MCF 10A (cell line): ENCODE measurements around the gene TRAF2. TPM values are rescaled to one million over a fixed set of nuclear protein-coding genes. Genes with fewer than 3 reads are reported as not detected.

Source experiments
- BruUV-seq: library from RNA; stranded (reverse); fragments of 400-500 nt; replicated peaks from 2 replicates; lab custom pipeline; 2021; lab: Mats Ljungman, UMichigan
- CTCF ChIA-PET: fragments of 300-600 bp; sonication (Branson Sonifier 250); formaldehyde crosslinking; extraction: SDS; loops from one replicate; lab custom pipeline; 2021; ENCODE audit warnings: antibody characterized with exemption, inconsistent platforms; lab: Yijun Ruan, JAX
- POLR2A ChIA-PET: fragments of 300-600, 350-650 bp; sonication (Branson Sonifier 250); formaldehyde crosslinking; extraction: SDS; loops from one replicate; lab custom pipeline; 2020; ENCODE audit warnings: antibody characterized with exemption, inconsistent platforms; lab: Yijun Ruan, JAX
- DNase-seq: peaks from one replicate; pipeline ENCODE4 v3.0.0-alpha.2; 2018; ENCODE audit not compliant: unreplicated experiment
- H3K27ac Mint-ChIP-seq: one replicate; pipeline ENCODE4 v1.8.0; 2022; ENCODE audit warnings: mild to moderate bottlenecking, low read depth, mixed read lengths; ENCODE audit not compliant: unreplicated experiment
- H3K27me3 Mint-ChIP-seq: one replicate; pipeline ENCODE4 v1.8.0; 2022; ENCODE audit warnings: mixed read lengths; ENCODE audit not compliant: insufficient read depth, unreplicated experiment
- H3K36me3 Mint-ChIP-seq: one replicate; pipeline ENCODE4 v1.8.0; 2022; ENCODE audit warnings: mild to moderate bottlenecking, moderate library complexity, mixed read lengths; ENCODE audit not compliant: insufficient read depth, unreplicated experiment
- H3K4me1 Mint-ChIP-seq: one replicate; pipeline ENCODE4 v1.8.0; 2022; ENCODE audit warnings: mixed read lengths; ENCODE audit not compliant: insufficient read depth, unreplicated experiment
- H3K4me3 Mint-ChIP-seq: one replicate; pipeline ENCODE4 v1.8.0; 2022; ENCODE audit warnings: mild to moderate bottlenecking, moderate library complexity, mixed read lengths; ENCODE audit not compliant: unreplicated experiment
- H3K9me3 Mint-ChIP-seq: one replicate; pipeline ENCODE4 v1.8.0; 2022; ENCODE audit warnings: mixed read lengths; ENCODE audit not compliant: unreplicated experiment
- intact Hi-C: fragments of 100-400 bp; cut with micrococcal nuclease; formaldehyde crosslinking; loops from 2 replicates; pipeline ENCODE4 v1.14.1; 2022
- total RNA-seq: library from RNA; stranded (reverse); gene quantifications from 2 replicates; pipeline ENCODE4 v1.2.3, GENCODE V29; 2022
- TF ChIP-seq, protein P1 (sequence below): fragments of 200-600 bp; IDR thresholded peaks from one replicate; pipeline ENCODE4 v1.8.0; 2022; ENCODE audit warnings: antibody characterized with exemption, mild to moderate bottlenecking; ENCODE audit not compliant: unreplicated experiment

Gene TRAF2
- total RNA-seq, 1 experiment from 2014 or later, result 14.1 TPM

GRCh38 chr9:136907011-136907914 lies 20.9 kb downstream of the TRAF2 start:
- no peak for DNase-seq
- Mint-ChIP-seq H3K4me1 (no peaks in the 10 kb centered on the region), H3K36me3 (peaks cover 57% of the 10 kb centered on the region), H3K4me3 (no peak overlapping the region), H3K27me3 (no peaks in the 10 kb centered on the region), H3K9me3 (no peaks in the 10 kb centered on the region), H3K27ac (peak overlapping the region; percentile 35)
- no TSS peak for BruUV-seq
- intact Hi-C loops, result no loop called here
- CTCF ChIA-PET, result interaction anchor here (0.7 to 1.3 kb wide), 2 partner anchors 10 to 122 kb away, joined by 3 to 5 read pairs; no protein-coding TSS in a partner anchor
- POLR2A ChIA-PET, result interaction anchor here (0.6 kb wide), 1 partner anchor 11 kb away, joined by 4 read pairs; no protein-coding TSS in a partner anchor
- TF ChIP-seq, protein P1, sequence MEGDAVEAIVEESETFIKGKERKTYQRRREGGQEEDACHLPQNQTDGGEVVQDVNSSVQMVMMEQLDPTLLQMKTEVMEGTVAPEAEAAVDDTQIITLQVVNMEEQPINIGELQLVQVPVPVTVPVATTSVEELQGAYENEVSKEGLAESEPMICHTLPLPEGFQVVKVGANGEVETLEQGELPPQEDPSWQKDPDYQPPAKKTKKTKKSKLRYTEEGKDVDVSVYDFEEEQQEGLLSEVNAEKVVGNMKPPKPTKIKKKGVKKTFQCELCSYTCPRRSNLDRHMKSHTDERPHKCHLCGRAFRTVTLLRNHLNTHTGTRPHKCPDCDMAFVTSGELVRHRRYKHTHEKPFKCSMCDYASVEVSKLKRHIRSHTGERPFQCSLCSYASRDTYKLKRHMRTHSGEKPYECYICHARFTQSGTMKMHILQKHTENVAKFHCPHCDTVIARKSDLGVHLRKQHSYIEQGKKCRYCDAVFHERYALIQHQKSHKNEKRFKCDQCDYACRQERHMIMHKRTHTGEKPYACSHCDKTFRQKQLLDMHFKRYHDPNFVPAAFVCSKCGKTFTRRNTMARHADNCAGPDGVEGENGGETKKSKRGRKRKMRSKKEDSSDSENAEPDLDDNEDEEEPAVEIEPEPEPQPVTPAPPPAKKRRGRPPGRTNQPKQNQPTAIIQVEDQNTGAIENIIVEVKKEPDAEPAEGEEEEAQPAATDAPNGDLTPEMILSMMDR, result no peak

GRCh38 chr9:136910197-136910900 lies 24.0 kb downstream of the TRAF2 start:
- Mint-ChIP-seq H3K27ac (no peak overlapping the region), H3K4me3 (no peak overlapping the region), H3K9me3 (no peaks in the 10 kb centered on the region), H3K4me1 (no peaks in the 10 kb centered on the region), H3K36me3 (peaks cover 53% of the 10 kb centered on the region), H3K27me3 (no peaks in the 10 kb centered on the region)
- intact Hi-C loops, result no loop called here
- BruUV-seq, result no TSS peak
- CTCF ChIA-PET, result interaction anchor here (0.7 kb wide), 1 partner anchor 470 kb away, joined by 3 read pairs; no protein-coding TSS in a partner anchor
- DNase-seq, result no peak
- TF ChIP-seq, protein P1, result no peak
- POLR2A ChIA-PET, result no interaction called here

DNA sequence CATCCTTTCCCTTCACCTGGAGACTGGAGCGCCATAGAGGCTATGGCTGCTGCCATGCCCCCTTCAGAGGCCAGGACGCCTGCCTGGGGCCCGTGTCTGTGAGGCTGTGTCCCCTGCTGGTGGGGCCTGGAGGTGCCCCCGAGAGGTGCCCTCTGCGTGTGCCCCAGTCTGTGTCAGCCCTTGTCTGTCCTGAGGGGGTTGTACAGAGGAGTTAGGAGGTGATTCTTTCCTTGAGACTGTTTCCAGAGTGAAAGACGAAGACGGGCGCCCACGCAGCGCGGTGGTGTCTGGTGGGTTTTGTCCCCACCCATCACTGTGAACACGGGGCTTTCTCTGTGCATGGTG lies 24.6 kb downstream of the TRAF2 start:
- H3K4me3 Mint-ChIP-seq, result no peak overlapping the region
- TF ChIP-seq, protein P1, result no peak
- no peaks in the 10 kb centered on the region for H3K4me1 Mint-ChIP-seq
- CTCF ChIA-PET, result interaction anchor here (1.0 kb wide), 1 partner anchor 124 kb away, joined by 3 read pairs; no protein-coding TSS in a partner anchor
- no peaks in the 10 kb centered on the region for H3K9me3 Mint-ChIP-seq
- no peaks in the 10 kb centered on the region for H3K27me3 Mint-ChIP-seq
- peaks cover 55% of the 10 kb centered on the region for H3K36me3 Mint-ChIP-seq
- H3K27ac Mint-ChIP-seq, result no peak overlapping the region
- intact Hi-C loops, result no loop called here
- no peak for DNase-seq
- BruUV-seq, result no TSS peak
- POLR2A ChIA-PET, result no interaction called here
